Thymus (tissue), 14 donors: ENCODE data around the gene CLSTN1. TPM values are rescaled to one million over a fixed set of nuclear protein-coding genes. Genes with fewer than 3 reads are reported as not detected.

ENCODE experiments used
- DNase-seq, 9 donors: peaks; one replicate each; pipeline ENCODE4 v3.0.0-alpha.2; 2013; ENCODE audit warnings: low spot score in 9 of 9, low read depth in 6 of 9, missing footprints in 1 of 9
- H3K27ac ChIP-seq, 2 donors: one replicate each; pipeline ENCODE4 v1.5.1; 2013; ENCODE audit warnings: control low read depth in 1 of 2, low read depth in 1 of 2, low read length in 1 of 2, mild to moderate bottlenecking in 1 of 2, moderate library complexity in 1 of 2
- H3K27me3 ChIP-seq, 2 donors: one replicate each; pipeline ENCODE4 v1.5.1; 2013; ENCODE audit warnings: low read length in 1 of 2; ENCODE audit not compliant: control insufficient read depth in 2 of 2, insufficient read depth in 1 of 2
- H3K36me3 ChIP-seq, 2 donors: one replicate each; pipeline ENCODE4 v1.5.1; 2013; ENCODE audit warnings: low read length in 1 of 2, mild to moderate bottlenecking in 1 of 2, moderate library complexity in 1 of 2; ENCODE audit not compliant: control insufficient read depth in 2 of 2, insufficient read depth in 2 of 2
- H3K4me1 ChIP-seq, 2 donors: one replicate each; pipeline ENCODE4 v1.5.1; 2013; ENCODE audit warnings: low read length in 2 of 2; ENCODE audit not compliant: control insufficient read depth in 2 of 2, insufficient read depth in 2 of 2
- H3K4me3 ChIP-seq, 2 donors: one replicate each; pipeline ENCODE4 v1.5.1; 2013; ENCODE audit warnings: low read length in 2 of 2, control low read depth in 1 of 2, mild to moderate bottlenecking in 1 of 2
- H3K9me3 ChIP-seq, 2 donors: one replicate each; pipeline ENCODE4 v1.5.1; 2013; ENCODE audit warnings: low read length in 1 of 2, mild to moderate bottlenecking in 1 of 2; ENCODE audit not compliant: control insufficient read depth in 2 of 2, insufficient read depth in 1 of 2
- WGBS: extraction: QIAGEN DNeasy Blood & Tissue Kit; methylation state at CpG from one replicate; pipeline ENCODE4 v1.1.7; 2013; 5-methylcytosine and 5-hydroxymethylcytosine counted together
- long read RNA-seq, 10 donors: transcript quantifications; one replicate each; lab custom pipeline, GENCODE V29; 2026
- polyA plus RNA-seq: library from polyadenylated mRNA; stranded (reverse); fragments of 200-250 nt; gene quantifications from one replicate; pipeline ENCODE4 v1.2.3, GENCODE V29; 2013
- total RNA-seq: library from RNA; stranded (reverse); fragments of 120-200 nt; gene quantifications from one replicate; pipeline ENCODE4 v1.2.4, GENCODE V29; 2013
- donor health status: healthy.

CLSTN1 gene
- 27.0 TPM for total RNA-seq
- polyA plus RNA-seq = 63.1 TPM
- long read RNA-seq, donor 1 = 0 reads
- long read RNA-seq, donor 2, full-length matches to known transcripts = 6 of 19 reads
- long read RNA-seq, donor 2, partial matches to known transcripts = 8 of 19 reads
- long read RNA-seq, donor 2, other reads (novel, unspliced or antisense) = 5 of 19 reads
- long read RNA-seq, donor 3, full-length matches to known transcripts = 3 of 3 reads
- long read RNA-seq, donor 3, partial matches to known transcripts = 0 of 3 reads
- long read RNA-seq, donor 3, other reads (novel, unspliced or antisense) = 0 of 3 reads
- long read RNA-seq, donor 4, full-length matches to known transcripts = 5 of 10 reads
- long read RNA-seq, donor 4, partial matches to known transcripts = 5 of 10 reads
- long read RNA-seq, donor 4, other reads (novel, unspliced or antisense) = 0 of 10 reads
- long read RNA-seq, donor 5, full-length matches to known transcripts = 2 of 14 reads
- long read RNA-seq, donor 5, partial matches to known transcripts = 5 of 14 reads
- long read RNA-seq, donor 5, other reads (novel, unspliced or antisense) = 7 of 14 reads
- long read RNA-seq, donor 6, full-length matches to known transcripts = 4 of 4 reads
- long read RNA-seq, donor 6, partial matches to known transcripts = 0 of 4 reads
- long read RNA-seq, donor 6, other reads (novel, unspliced or antisense) = 0 of 4 reads
- long read RNA-seq, donor 7, partial matches to known transcripts = 5 of 5 reads
- long read RNA-seq, donor 7, other reads (novel, unspliced or antisense) = 0 of 5 reads
- long read RNA-seq, donor 8, full-length matches to known transcripts = 1 of 6 reads
- long read RNA-seq, donor 8, partial matches to known transcripts = 5 of 6 reads
- long read RNA-seq, donor 8, other reads (novel, unspliced or antisense) = 0 of 6 reads
- long read RNA-seq, donor 9, full-length matches to known transcripts = 1 of 1 reads
- long read RNA-seq, donor 9, partial matches to known transcripts = 0 of 1 reads
- long read RNA-seq, donor 9, other reads (novel, unspliced or antisense) = 0 of 1 reads
- long read RNA-seq, donor 10, partial matches to known transcripts = 0 of 5 reads
- long read RNA-seq, donor 10, other reads (novel, unspliced or antisense) = 5 of 5 reads

- H3K36me3 ChIP-seq = peaks cover 0 to 3% of the 10 kb centered on the region in 2 donors
- 3% methylated on average over 93 of the region's 93 CpGs for whole genome bisulfite sequencing
- H3K4me1 ChIP-seq = peaks cover 3 to 32% of the 10 kb centered on the region in 2 donors
- peaks cover 0 to 20% of the 10 kb centered on the region in 2 donors for H3K27me3 ChIP-seq
- H3K4me3 ChIP-seq = peak within 1 kb of the TSS; percentile 88 to 99
- H3K27ac ChIP-seq = peak within 1 kb of the TSS; percentile 55 to 86
- H3K9me3 ChIP-seq = peaks cover 0 to 6% of the 10 kb centered on the region in 2 donors
- DNase-seq = peak in 8 of 9 donors; percentile 56 to 92 (median 78)
Observed at GRCh38 chr1:9823943-9824701, at the start of gene CLSTN1. Gene CLSTN1 (minus strand): TSS chr1:9823965. CDS start chr1:9823733, 232 bp downstream.

- no peaks in the 10 kb centered on the region for H3K9me3 ChIP-seq
- H3K27me3 ChIP-seq = no peaks in the 10 kb centered on the region
- no peak overlapping the region for H3K4me3 ChIP-seq
- no peak for DNase-seq
- H3K36me3 ChIP-seq = peaks cover 0 to 11% of the 10 kb centered on the region in 2 donors
- WGBS = 97% methylated on average over 5 of the region's 5 CpGs
- no peak overlapping the region for H3K27ac ChIP-seq
- peaks cover 0 to 19% of the 10 kb centered on the region in 2 donors for H3K4me1 ChIP-seq
Observed at GRCh38 chr1:9873385-9873784, 49.6 kb upstream of the CLSTN1 start.

GRCh38 chr1:9872430-9873165, 48.8 kb upstream of the CLSTN1 start:
- H3K27me3 ChIP-seq = no peaks in the 10 kb centered on the region
- peak overlapping the region in 1 of 2 donors; percentile 5 for H3K27ac ChIP-seq
- H3K4me1 ChIP-seq = peaks cover 0 to 21% of the 10 kb centered on the region in 2 donors
- WGBS = 93% methylated on average over 11 of the region's 11 CpGs
- no peak for DNase-seq
- no peaks in the 10 kb centered on the region for H3K9me3 ChIP-seq
- peaks cover 0 to 11% of the 10 kb centered on the region in 2 donors for H3K36me3 ChIP-seq
- no peak overlapping the region for H3K4me3 ChIP-seq

- H3K9me3 ChIP-seq = no peaks in the 10 kb centered on the region
- 94% methylated on average over 20 of the region's 20 CpGs for WGBS
- peaks cover 0 to 11% of the 10 kb centered on the region in 2 donors for H3K36me3 ChIP-seq
- no peaks in the 10 kb centered on the region for H3K27me3 ChIP-seq
- no peak for DNase-seq
- no peak overlapping the region for H3K4me3 ChIP-seq
- H3K4me1 ChIP-seq = peaks cover 3 to 28% of the 10 kb centered on the region in 2 donors
- no peak overlapping the region for H3K27ac ChIP-seq
Observed at GRCh38 chr1:9871707-9872425, 48.1 kb upstream of the CLSTN1 start.

- H3K9me3 ChIP-seq = no peaks in the 10 kb centered on the region
- no peak for DNase-seq
- peaks cover 0 to 11% of the 10 kb centered on the region in 2 donors for H3K36me3 ChIP-seq
- H3K4me1 ChIP-seq = peaks cover 3 to 28% of the 10 kb centered on the region in 2 donors
- peak overlapping the region in 1 of 2 donors; percentile 38 for H3K27ac ChIP-seq
- no peak overlapping the region for H3K4me3 ChIP-seq
- no peaks in the 10 kb centered on the region for H3K27me3 ChIP-seq
- WGBS = 98% methylated on average over 9 of the region's 9 CpGs
Observed at GRCh38 chr1:9871021-9871420, 47.3 kb upstream of the CLSTN1 start.

- H3K4me1 ChIP-seq = peaks cover 3 to 28% of the 10 kb centered on the region in 2 donors
- H3K27me3 ChIP-seq = no peaks in the 10 kb centered on the region
- DNase-seq = no peak
- H3K36me3 ChIP-seq = peaks cover 0 to 11% of the 10 kb centered on the region in 2 donors
- H3K4me3 ChIP-seq = no peak overlapping the region
- H3K27ac ChIP-seq = peak overlapping the region in 1 of 2 donors; percentile 26
- H3K9me3 ChIP-seq = no peaks in the 10 kb centered on the region
- WGBS = 95% methylated on average over 4 of the region's 4 CpGs
Observed at GRCh38 chr1:9870572-9870971, 46.8 kb upstream of the CLSTN1 start.

GRCh38 chr1:9869831-9870251, 46.1 kb upstream of the CLSTN1 start:
- Histone ChIP-seq H3K27me3 (no peaks in the 10 kb centered on the region), H3K27ac (no peak overlapping the region), H3K36me3 (peaks cover 0 to 11% of the 10 kb centered on the region in 2 donors), H3K4me3 (no peak overlapping the region), H3K4me1 (peaks cover 3 to 25% of the 10 kb centered on the region in 2 donors), H3K9me3 (no peaks in the 10 kb centered on the region)
- 93% methylated on average over 13 of the region's 13 CpGs for WGBS
- DNase-seq = no peak
